Activated T-cell treated with anti-CD3 and anti-CD28 coated beads, Interleukin-2, amount 50 U/mL, for 24 hours (primary cell): Measurements from ENCODE around the gene PET100.

Experiments used
- DNase-seq: peaks from one replicate; pipeline ENCODE4 v3.0.0-alpha.2; 2020
- H3K27ac Mint-ChIP-seq: 2 replicates; pipeline ENCODE4 v1.8.0; 2020; ENCODE audit warnings: mild to moderate bottlenecking, mixed read lengths
- H3K27me3 Mint-ChIP-seq: 2 replicates; pipeline ENCODE4 v1.8.0; 2020; ENCODE audit warnings: mixed read lengths
- H3K36me3 Mint-ChIP-seq: 2 replicates; pipeline ENCODE4 v1.8.0; 2020; ENCODE audit warnings: low read depth, mixed read lengths
- H3K4me1 Mint-ChIP-seq: 2 replicates; pipeline ENCODE4 v1.8.0; 2020; ENCODE audit warnings: low read depth, mixed read lengths
- H3K4me3 Mint-ChIP-seq: 2 replicates; pipeline ENCODE4 v1.8.0; 2020; ENCODE audit warnings: mild to moderate bottlenecking, moderate library complexity, mixed read lengths
- H3K9me3 Mint-ChIP-seq: 2 replicates; pipeline ENCODE4 v1.8.0; 2020; ENCODE audit warnings: mixed read lengths

Gene PET100

GRCh38 chr19:7606289-7606688 lies 23.3 kb upstream of the PET100 start:
- Mint-ChIP-seq H3K4me3 (no peak overlapping the region), H3K36me3 (no peaks in the 10 kb centered on the region), H3K9me3 (no peaks in the 10 kb centered on the region), H3K4me1 (no peaks in the 10 kb centered on the region), H3K27me3 (peaks cover 26% of the 10 kb centered on the region), H3K27ac (no peak overlapping the region)
- no peak for DNase-seq

GRCh38 chr19:7607212-7607873 lies 22.2 kb upstream of the PET100 start:
- DNase-seq, result no peak
- Mint-ChIP-seq H3K36me3 (no peaks in the 10 kb centered on the region), H3K27me3 (peaks cover 22% of the 10 kb centered on the region), H3K4me3 (no peak overlapping the region), H3K4me1 (no peaks in the 10 kb centered on the region), H3K9me3 (no peaks in the 10 kb centered on the region), H3K27ac (no peak overlapping the region)

GRCh38 chr19:7607874-7608560 lies 21.6 kb upstream of the PET100 start:
- Mint-ChIP-seq H3K4me3 (no peak overlapping the region), H3K36me3 (no peaks in the 10 kb centered on the region), H3K4me1 (no peaks in the 10 kb centered on the region), H3K27ac (no peak overlapping the region), H3K9me3 (no peaks in the 10 kb centered on the region), H3K27me3 (peaks cover 16% of the 10 kb centered on the region)
- DNase-seq, result no peak

- H3K9me3 Mint-ChIP-seq, result no peaks in the 10 kb centered on the region
- H3K4me3 Mint-ChIP-seq, result no peak overlapping the region
- H3K36me3 Mint-ChIP-seq, result no peaks in the 10 kb centered on the region
- no peak overlapping the region for H3K27ac Mint-ChIP-seq
- DNase-seq, result no peak
- H3K27me3 Mint-ChIP-seq, result peaks cover 2% of the 10 kb centered on the region
- no peaks in the 10 kb centered on the region for H3K4me1 Mint-ChIP-seq
Observed at GRCh38 chr19:7610491-7611240, 18.9 kb upstream of the PET100 start.

GRCh38 chr19:7611541-7612279 lies 17.9 kb upstream of the PET100 start:
- Mint-ChIP-seq H3K27ac (no peak overlapping the region), H3K27me3 (no peaks in the 10 kb centered on the region), H3K36me3 (peaks cover 3% of the 10 kb centered on the region), H3K4me1 (no peaks in the 10 kb centered on the region), H3K9me3 (no peaks in the 10 kb centered on the region), H3K4me3 (no peak overlapping the region)
- peak; percentile 26 for DNase-seq

- H3K27ac Mint-ChIP-seq, result no peak overlapping the region
- no peaks in the 10 kb centered on the region for H3K4me1 Mint-ChIP-seq
- no peaks in the 10 kb centered on the region for H3K27me3 Mint-ChIP-seq
- no peak for DNase-seq
- H3K9me3 Mint-ChIP-seq, result no peaks in the 10 kb centered on the region
- H3K4me3 Mint-ChIP-seq, result no peak overlapping the region
- H3K36me3 Mint-ChIP-seq, result peaks cover 9% of the 10 kb centered on the region
Observed at GRCh38 chr19:7612282-7613274, 17.0 kb upstream of the PET100 start.

GRCh38 chr19:7614859-7615741 lies 14.5 kb upstream of the PET100 start:
- Mint-ChIP-seq H3K4me1 (no peaks in the 10 kb centered on the region), H3K4me3 (no peak overlapping the region), H3K27me3 (no peaks in the 10 kb centered on the region), H3K27ac (no peak overlapping the region), H3K9me3 (no peaks in the 10 kb centered on the region), H3K36me3 (peaks cover 29% of the 10 kb centered on the region)
- DNase-seq, result no peak

GRCh38 chr19:7617172-7617571 lies 12.4 kb upstream of the PET100 start:
- peaks cover 48% of the 10 kb centered on the region for H3K36me3 Mint-ChIP-seq
- no peak overlapping the region for H3K4me3 Mint-ChIP-seq
- H3K27me3 Mint-ChIP-seq, result no peaks in the 10 kb centered on the region
- H3K27ac Mint-ChIP-seq, result no peak overlapping the region
- no peaks in the 10 kb centered on the region for H3K9me3 Mint-ChIP-seq
- DNase-seq, result no peak
- no peaks in the 10 kb centered on the region for H3K4me1 Mint-ChIP-seq

- H3K27me3 Mint-ChIP-seq, result no peaks in the 10 kb centered on the region
- no peak for DNase-seq
- no peak overlapping the region for H3K27ac Mint-ChIP-seq
- H3K9me3 Mint-ChIP-seq, result no peaks in the 10 kb centered on the region
- H3K4me1 Mint-ChIP-seq, result no peaks in the 10 kb centered on the region
- no peak overlapping the region for H3K4me3 Mint-ChIP-seq
- peaks cover 53% of the 10 kb centered on the region for H3K36me3 Mint-ChIP-seq
Observed at GRCh38 chr19:7617735-7618134, 11.9 kb upstream of the PET100 start.

- H3K9me3 Mint-ChIP-seq, result no peaks in the 10 kb centered on the region
- no peak for DNase-seq
- no peaks in the 10 kb centered on the region for H3K4me1 Mint-ChIP-seq
- H3K27ac Mint-ChIP-seq, result no peak overlapping the region
- H3K4me3 Mint-ChIP-seq, result no peak overlapping the region
- H3K27me3 Mint-ChIP-seq, result no peaks in the 10 kb centered on the region
- H3K36me3 Mint-ChIP-seq, result peaks cover 59% of the 10 kb centered on the region
Observed at GRCh38 chr19:7618348-7618747, 11.2 kb upstream of the PET100 start.

- Mint-ChIP-seq H3K4me1 (no peaks in the 10 kb centered on the region), H3K36me3 (peaks cover 65% of the 10 kb centered on the region), H3K9me3 (no peaks in the 10 kb centered on the region), H3K27me3 (no peaks in the 10 kb centered on the region), H3K27ac (no peak overlapping the region), H3K4me3 (no peak overlapping the region)
- no peak for DNase-seq
Observed at GRCh38 chr19:7618771-7619510, 10.7 kb upstream of the PET100 start.

- H3K9me3 Mint-ChIP-seq, result no peaks in the 10 kb centered on the region
- H3K36me3 Mint-ChIP-seq, result peaks cover 74% of the 10 kb centered on the region
- no peak overlapping the region for H3K4me3 Mint-ChIP-seq
- no peaks in the 10 kb centered on the region for H3K27me3 Mint-ChIP-seq
- H3K27ac Mint-ChIP-seq, result no peak overlapping the region
- DNase-seq, result no peak
- no peaks in the 10 kb centered on the region for H3K4me1 Mint-ChIP-seq
Observed at GRCh38 chr19:7619671-7620441, 9.7 kb upstream of the PET100 start.
